Erythroblast (primary cell): ENCODE measurements around the gene THOC1.
A peak's percentile ranks its signal among the peaks of the same experiment; 100 is the strongest.

Experiments used
- DNase-seq, 2 experiments: peaks; one replicate each; lab custom pipeline; 2025; lab: John Stamatoyannopoulos, UW
- GATA1 ChIP-seq: IDR thresholded peaks from 2 replicates; pipeline ENCODE4 v1.6.1; 2011; ENCODE audit warnings: low read depth, mild to moderate bottlenecking, control low read depth, low read length, moderate library complexity
- POLR2A ChIP-seq: IDR thresholded peaks from 2 replicates; pipeline ENCODE4 v1.6.1; 2011; ENCODE audit warnings: mild to moderate bottlenecking, low read length

The THOC1 gene

GRCh38 chr18:217532-218336, 50.1 kb downstream of the THOC1 start:
- DNase-seq = no peak
- TF ChIP-seq POLR2A (no peak), GATA1 (no peak)

- TF ChIP-seq GATA1 (no peak), POLR2A (no peak)
- DNase-seq = no peak
These were observed 52.3 kb downstream of the THOC1 start for GRCh38 chr18:215448-216010.

- DNase-seq = no peak
- TF ChIP-seq POLR2A (no peak), GATA1 (no peak)
These were observed 53.9 kb downstream of the THOC1 start for GRCh38 chr18:213966-214365.

- no peak for TF ChIP-seq POLR2A
- no peak for TF ChIP-seq GATA1
- DNase-seq = no peak
These were observed 54.3 kb downstream of the THOC1 start for GRCh38 chr18:213505-213904.

GRCh38 chr18:212780-213179, 55.1 kb downstream of the THOC1 start:
- TF ChIP-seq GATA1 = no peak
- TF ChIP-seq POLR2A = no peak
- DNase-seq = no peak

- TF ChIP-seq GATA1 (no peak), POLR2A (no peak)
- no peak for DNase-seq
These were observed 56.3 kb downstream of the THOC1 start for GRCh38 chr18:211582-211981.

- no peak for TF ChIP-seq GATA1
- no peak for TF ChIP-seq POLR2A
- DNase-seq = no peak
These were observed 57.1 kb downstream of the THOC1 start for GRCh38 chr18:210733-211132.

GRCh38 chr18:210075-210474, 57.8 kb downstream of the THOC1 start:
- DNase-seq = no peak
- TF ChIP-seq POLR2A = no peak
- TF ChIP-seq GATA1 = no peak

GRCh38 chr18:199768-200167, 68.1 kb downstream of the THOC1 start:
- DNase-seq = no peak
- TF ChIP-seq GATA1 (no peak), POLR2A (no peak)

- no peak for TF ChIP-seq POLR2A
- DNase-seq = no peak
These were observed 68.6 kb downstream of the THOC1 start for GRCh38 chr18:199214-199613.

GRCh38 chr18:195651-196050, 72.2 kb downstream of the THOC1 start:
- TF ChIP-seq POLR2A = no peak
- TF ChIP-seq GATA1 = no peak
- no peak for DNase-seq

- no peak for TF ChIP-seq GATA1
- no peak for TF ChIP-seq POLR2A
- no peak for DNase-seq
These were observed 75.0 kb downstream of the THOC1 start for GRCh38 chr18:192801-193200.

GRCh38 chr18:191725-192124, 76.1 kb downstream of the THOC1 start:
- no peak for DNase-seq
- TF ChIP-seq GATA1 (no peak), POLR2A (no peak)

GRCh38 chr18:189254-189653, 78.6 kb downstream of the THOC1 start:
- TF ChIP-seq GATA1 (no peak), POLR2A (no peak)
- no peak for DNase-seq

GRCh38 chr18:183769-184168, 84.1 kb downstream of the THOC1 start:
- peak; percentile 57 to 71 for DNase-seq

More at GRCh38 chr18:183769-184168, 84.1 kb downstream of the THOC1 start:
- TF ChIP-seq GATA1 = no peak
- no peak for TF ChIP-seq POLR2A
